Adrenal gland (tissue), 5 donors: ENCODE measurements around the gene NXPE1.

Experiments
- CTCF ChIP-seq, 6 experiments: fragments of 450-650 bp in 4 of 6; fragments of 200-600 bp in 2 of 6; sonication (generic) in 1 of 6; IDR thresholded peaks; 1 replicate in 5 of 6; 2 replicates in 1 of 6; pipeline versions ENCODE4 v1.5.1 to v1.8.0; 2016 to 2021; ENCODE audit warnings: antibody characterized with exemption in 6 of 6, mild to moderate bottlenecking in 2 of 6, moderate library complexity in 1 of 6
- POLR2A ChIP-seq, 2 donors: fragments of 450-650 bp; IDR thresholded peaks; one replicate each; pipeline ENCODE4 v1.6.1; 2017; ENCODE audit warnings: antibody characterized with exemption in 2 of 2, mild to moderate bottlenecking in 2 of 2, moderate library complexity in 1 of 2
- donor health status: DM: no; HTN: no; CAD: no.

GRCh38 chr11:114511538-114511937 lies 48.1 kb downstream of the NXPE1 start:
- TF ChIP-seq CTCF (IDR thresholded peaks at IDR 0.05) (no peak), POLR2A (IDR thresholded peaks at IDR 0.05) (no peak)
